OCI-LY3 (cell line): Measurements from ENCODE around the gene GORASP2.

Source experiments
- CTCF ChIP-seq: fragments of 200-600, 300-600 bp; sonication (generic); IDR thresholded peaks from 2 replicates; pipeline ENCODE4 v1.5.1; 2014; ENCODE audit warnings: antibody characterized with exemption, low read length, low read depth
- EZH2phosphoT487 ChIP-seq: fragments of 200-600 bp; shearing (Covaris generic); IDR thresholded peaks from 2 replicates; pipeline ENCODE4 v1.6.1; 2018; ENCODE audit warnings: antibody characterized with exemption, mixed run types, low read depth

DNA sequence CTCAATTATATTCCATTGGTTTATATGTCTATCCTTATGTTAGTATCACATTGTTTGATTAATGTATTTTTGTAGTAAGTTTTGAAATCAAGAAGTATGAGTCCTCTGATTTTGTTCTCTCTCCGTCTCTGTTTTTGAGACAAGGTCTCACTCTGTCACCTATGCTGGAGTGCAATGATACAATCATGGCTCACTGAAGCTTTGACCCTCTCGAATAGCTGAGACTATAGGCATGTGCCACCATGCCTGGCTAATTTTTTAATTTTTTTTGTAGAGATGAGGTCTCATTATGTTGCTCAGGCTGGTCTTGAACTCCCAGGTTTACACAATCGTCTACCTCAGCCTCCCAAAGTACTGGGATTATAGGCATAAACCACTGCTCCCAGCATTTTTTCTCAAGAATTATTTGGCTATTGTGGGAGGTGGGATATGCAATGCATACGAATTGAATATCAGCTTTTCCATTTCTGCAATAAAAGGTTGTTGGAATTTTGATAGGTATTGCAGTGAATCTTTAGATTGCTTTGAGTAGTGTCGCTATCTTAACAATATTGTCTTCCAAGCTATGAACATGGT lies 17.7 kb upstream of the GORASP2 start:
- TF ChIP-seq CTCF (no peak), EZH2phosphoT487 (no peak)
